ENCODE results near the gene SPSB3. TPM values are rescaled to one million over a fixed set of nuclear protein-coding genes. Genes with fewer than 3 reads are reported as not detected.
A peak's percentile ranks its signal among the peaks of the same experiment; 100 is the strongest.

The SPSB3 gene
- total RNA-seq, 1 donor from 2014 or later = 30.8 TPM

GRCh38 chr16:1821861-1822611 is 39.7 kb upstream of the SPSB3 start:
- DNase-seq (ENCODE audit: low spot score) = peak; percentile 81
- Mint-ChIP-seq H3K36me3 (ENCODE audit: low read depth) (peaks cover 3% of the 10 kb centered on the region), H3K9me3 (ENCODE audit: low read depth) (no peaks in the 10 kb centered on the region), H3K27me3 (ENCODE audit: low read depth) (no peaks in the 10 kb centered on the region), H3K4me3 (ENCODE audit: unreplicated experiment) (no peak overlapping the region), H3K27ac (ENCODE audit: unreplicated experiment) (no peak overlapping the region), H3K4me1 (ENCODE audit: low read depth) (peaks cover 19% of the 10 kb centered on the region)
- TF ChIP-seq, protein P1, sequence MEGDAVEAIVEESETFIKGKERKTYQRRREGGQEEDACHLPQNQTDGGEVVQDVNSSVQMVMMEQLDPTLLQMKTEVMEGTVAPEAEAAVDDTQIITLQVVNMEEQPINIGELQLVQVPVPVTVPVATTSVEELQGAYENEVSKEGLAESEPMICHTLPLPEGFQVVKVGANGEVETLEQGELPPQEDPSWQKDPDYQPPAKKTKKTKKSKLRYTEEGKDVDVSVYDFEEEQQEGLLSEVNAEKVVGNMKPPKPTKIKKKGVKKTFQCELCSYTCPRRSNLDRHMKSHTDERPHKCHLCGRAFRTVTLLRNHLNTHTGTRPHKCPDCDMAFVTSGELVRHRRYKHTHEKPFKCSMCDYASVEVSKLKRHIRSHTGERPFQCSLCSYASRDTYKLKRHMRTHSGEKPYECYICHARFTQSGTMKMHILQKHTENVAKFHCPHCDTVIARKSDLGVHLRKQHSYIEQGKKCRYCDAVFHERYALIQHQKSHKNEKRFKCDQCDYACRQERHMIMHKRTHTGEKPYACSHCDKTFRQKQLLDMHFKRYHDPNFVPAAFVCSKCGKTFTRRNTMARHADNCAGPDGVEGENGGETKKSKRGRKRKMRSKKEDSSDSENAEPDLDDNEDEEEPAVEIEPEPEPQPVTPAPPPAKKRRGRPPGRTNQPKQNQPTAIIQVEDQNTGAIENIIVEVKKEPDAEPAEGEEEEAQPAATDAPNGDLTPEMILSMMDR (IDR thresholded peaks at IDR 0.05) = no peak

GRCh38 chr16:1820946-1821290 is 38.5 kb upstream of the SPSB3 start:
- H3K9me3 Mint-ChIP-seq (ENCODE audit: low read depth) = no peaks in the 10 kb centered on the region
- TF ChIP-seq, protein P1 (IDR thresholded peaks at IDR 0.05) = no peak
- no peaks in the 10 kb centered on the region for H3K27me3 Mint-ChIP-seq (ENCODE audit: low read depth)
- H3K4me3 Mint-ChIP-seq (ENCODE audit: unreplicated experiment) = no peak overlapping the region
- DNase-seq (ENCODE audit: low spot score) = no peak
- no peak overlapping the region for H3K27ac Mint-ChIP-seq (ENCODE audit: unreplicated experiment)
- H3K4me1 Mint-ChIP-seq (ENCODE audit: low read depth) = peaks cover 18% of the 10 kb centered on the region
- peaks cover 3% of the 10 kb centered on the region for H3K36me3 Mint-ChIP-seq (ENCODE audit: low read depth)

GRCh38 chr16:1820096-1820945 is 38.0 kb upstream of the SPSB3 start:
- H3K27me3 Mint-ChIP-seq (ENCODE audit: low read depth) = no peaks in the 10 kb centered on the region
- peaks cover 12% of the 10 kb centered on the region for H3K4me1 Mint-ChIP-seq (ENCODE audit: low read depth)
- H3K36me3 Mint-ChIP-seq (ENCODE audit: low read depth) = peaks cover 6% of the 10 kb centered on the region
- DNase-seq (ENCODE audit: low spot score) = peak; percentile 80
- no peaks in the 10 kb centered on the region for H3K9me3 Mint-ChIP-seq (ENCODE audit: low read depth)
- H3K27ac Mint-ChIP-seq (ENCODE audit: unreplicated experiment) = no peak overlapping the region
- no peak overlapping the region for H3K4me3 Mint-ChIP-seq (ENCODE audit: unreplicated experiment)
- TF ChIP-seq, protein P1 (IDR thresholded peaks at IDR 0.05) = no peak

DNA sequence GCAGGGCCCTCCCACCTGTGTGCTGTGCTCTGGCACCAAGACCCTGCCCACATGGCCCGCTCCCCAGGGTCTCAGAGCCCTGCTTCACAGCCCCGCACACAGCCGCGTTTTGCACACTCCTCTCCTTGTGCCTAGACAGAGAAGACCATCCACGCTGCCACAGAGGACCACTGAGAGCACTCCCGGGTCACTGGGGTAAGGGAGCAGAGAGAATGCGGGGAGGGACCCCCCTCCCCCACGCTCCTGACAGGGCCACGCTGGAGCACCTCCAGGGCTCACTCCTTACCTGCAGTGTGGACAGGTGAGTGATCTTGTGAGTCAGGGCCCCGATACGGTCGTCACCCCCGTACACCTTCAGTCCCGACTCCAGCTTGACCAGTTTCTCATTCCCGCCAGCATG is 37.2 kb upstream of the SPSB3 start:
- Mint-ChIP-seq H3K4me1 (ENCODE audit: low read depth) (peaks cover 10% of the 10 kb centered on the region), H3K27me3 (ENCODE audit: low read depth) (no peaks in the 10 kb centered on the region), H3K27ac (ENCODE audit: unreplicated experiment) (no peak overlapping the region), H3K4me3 (ENCODE audit: unreplicated experiment) (no peak overlapping the region), H3K36me3 (ENCODE audit: low read depth) (peaks cover 6% of the 10 kb centered on the region), H3K9me3 (ENCODE audit: low read depth) (no peaks in the 10 kb centered on the region)
- TF ChIP-seq, protein P1 (IDR thresholded peaks at IDR 0.05) = no peak
- peak; percentile 74 for DNase-seq (ENCODE audit: low spot score)

DNA sequence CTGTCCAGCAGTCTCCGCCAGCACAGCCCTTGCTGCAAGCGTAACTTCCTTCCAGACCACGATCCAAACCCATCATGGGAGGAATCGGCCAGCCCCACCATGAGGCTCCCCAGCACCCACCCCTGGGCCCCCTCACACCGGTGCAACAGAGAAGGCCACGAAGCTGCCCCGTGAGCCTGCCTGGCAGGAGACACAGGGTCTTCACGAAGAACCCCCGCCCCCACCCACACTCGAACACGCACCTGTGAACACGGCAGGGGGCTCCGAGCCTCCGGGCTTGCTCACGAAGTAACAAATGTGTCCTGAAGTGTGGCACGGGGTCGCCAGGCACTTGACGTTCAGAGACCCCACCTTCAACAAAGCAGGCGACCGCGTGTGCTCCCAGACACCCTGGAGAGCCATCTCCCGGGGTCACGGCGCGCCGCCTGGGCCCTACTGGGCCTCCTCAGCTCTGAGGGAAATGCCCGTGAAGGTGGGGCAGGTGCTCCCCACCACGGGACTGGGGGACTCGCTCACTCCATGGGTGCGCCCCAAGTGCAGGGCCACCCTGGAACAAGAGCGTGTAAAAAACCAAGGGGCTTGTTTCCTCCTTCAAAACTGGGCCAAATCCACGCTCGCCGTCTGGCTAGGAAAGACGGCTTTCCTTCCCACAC is 36.6 kb upstream of the SPSB3 start:
- Mint-ChIP-seq H3K9me3 (ENCODE audit: low read depth) (no peaks in the 10 kb centered on the region), H3K27me3 (ENCODE audit: low read depth) (no peaks in the 10 kb centered on the region), H3K4me3 (ENCODE audit: unreplicated experiment) (no peak overlapping the region), H3K27ac (ENCODE audit: unreplicated experiment) (no peak overlapping the region), H3K36me3 (ENCODE audit: low read depth) (peaks cover 6% of the 10 kb centered on the region), H3K4me1 (ENCODE audit: low read depth) (peaks cover 4% of the 10 kb centered on the region)
- peak; percentile 86 for DNase-seq (ENCODE audit: low spot score)
- TF ChIP-seq, protein P1 (IDR thresholded peaks at IDR 0.05) = no peak
